GM10248 (cell line): ENCODE results near the gene ANKRD26.

ENCODE experiments used
- CTCF ChIA-PET: fragments of 300-600 bp; sonication (Branson Sonifier 250); formaldehyde crosslinking; extraction: SDS; loops from one replicate; lab custom pipeline; 2021; ENCODE audit warnings: antibody characterized with exemption; lab: Yijun Ruan, JAX
- POLR2A ChIA-PET: fragments of 350-650 bp; sonication (Branson Sonifier 250); formaldehyde crosslinking; extraction: SDS; loops from one replicate; lab custom pipeline; 2020; ENCODE audit warnings: antibody characterized with exemption; lab: Yijun Ruan, JAX
- DNase-seq: peaks from one replicate; pipeline ENCODE4 v3.0.0; 2012; ENCODE audit errors: extremely low spot score
- CTCF ChIP-seq: IDR thresholded peaks from 2 replicates; pipeline ENCODE4 v1.5.1; 2012; ENCODE audit warnings: mild to moderate bottlenecking, low read depth; ENCODE audit errors: extremely low read depth, missing control alignments, control extremely low read depth

The ANKRD26 gene

GRCh38 chr10:27030060-27030459, 70.2 kb downstream of the ANKRD26 start:
- ChIA-PET CTCF (interaction anchor here (0.9 to 1.2 kb wide), 3 partner anchors 9 to 15 kb away, joined by 3 to 4 read pairs (median 4); no protein-coding TSS in a partner anchor), POLR2A (no interaction called here)
- TF ChIP-seq CTCF: no peak
- DNase-seq: no peak

- no peak for DNase-seq
- no peak for TF ChIP-seq CTCF
- ChIA-PET CTCF (interaction anchor here (1.1 to 1.5 kb wide), 3 partner anchors 12 to 296 kb away, joined by 3 read pairs; no protein-coding TSS in a partner anchor), POLR2A (no interaction called here)
These were observed 78.2 kb downstream of the ANKRD26 start for GRCh38 chr10:27022048-27022447.

GRCh38 chr10:27020243-27020642, 80.1 kb downstream of the ANKRD26 start:
- no peak for TF ChIP-seq CTCF
- CTCF ChIA-PET: interaction anchor here (1.4 kb wide), 1 partner anchor 9 kb away, joined by 4 read pairs; no protein-coding TSS in a partner anchor
- POLR2A ChIA-PET: no interaction called here
- DNase-seq: no peak

- ChIA-PET CTCF (interaction anchor here (1.4 kb wide), 1 partner anchor 8 kb away, joined by 4 read pairs; no protein-coding TSS in a partner anchor), POLR2A (no interaction called here)
- TF ChIP-seq CTCF: no peak
- DNase-seq: no peak
These were observed 80.5 kb downstream of the ANKRD26 start for GRCh38 chr10:27019827-27020226.

GRCh38 chr10:26997610-26998009, 102.7 kb downstream of the ANKRD26 start:
- ChIA-PET CTCF (interaction anchor here (1.0 kb wide), 1 partner anchor 13 kb away, joined by 3 read pairs; no protein-coding TSS in a partner anchor), POLR2A (no interaction called here)
- no peak for TF ChIP-seq CTCF
- DNase-seq: no peak

GRCh38 chr10:26994743-26995142, 105.6 kb downstream of the ANKRD26 start:
- no peak for TF ChIP-seq CTCF
- ChIA-PET POLR2A (no interaction called here), CTCF (interaction anchor here (1.3 kb wide), 1 partner anchor 9 kb away, joined by 3 read pairs; no protein-coding TSS in a partner anchor)
- no peak for DNase-seq

- ChIA-PET POLR2A (no interaction called here), CTCF (interaction anchor here (0.8 kb wide), 1 partner anchor 783 kb away, joined by 3 read pairs; no protein-coding TSS in a partner anchor)
- TF ChIP-seq CTCF: no peak
- no peak for DNase-seq
These were observed 112.4 kb downstream of the ANKRD26 start for GRCh38 chr10:26987851-26988250.
